ENCODE data around the gene ERICH2. TPM values are rescaled to one million over a fixed set of nuclear protein-coding genes. Genes with fewer than 3 reads are reported as not detected.

ERICH2 gene
- total and polyA plus RNA-seq, 2 donors (not counting 3 experiments of a cell fraction or from before 2014, with no cell fraction given), result not detected

DNA sequence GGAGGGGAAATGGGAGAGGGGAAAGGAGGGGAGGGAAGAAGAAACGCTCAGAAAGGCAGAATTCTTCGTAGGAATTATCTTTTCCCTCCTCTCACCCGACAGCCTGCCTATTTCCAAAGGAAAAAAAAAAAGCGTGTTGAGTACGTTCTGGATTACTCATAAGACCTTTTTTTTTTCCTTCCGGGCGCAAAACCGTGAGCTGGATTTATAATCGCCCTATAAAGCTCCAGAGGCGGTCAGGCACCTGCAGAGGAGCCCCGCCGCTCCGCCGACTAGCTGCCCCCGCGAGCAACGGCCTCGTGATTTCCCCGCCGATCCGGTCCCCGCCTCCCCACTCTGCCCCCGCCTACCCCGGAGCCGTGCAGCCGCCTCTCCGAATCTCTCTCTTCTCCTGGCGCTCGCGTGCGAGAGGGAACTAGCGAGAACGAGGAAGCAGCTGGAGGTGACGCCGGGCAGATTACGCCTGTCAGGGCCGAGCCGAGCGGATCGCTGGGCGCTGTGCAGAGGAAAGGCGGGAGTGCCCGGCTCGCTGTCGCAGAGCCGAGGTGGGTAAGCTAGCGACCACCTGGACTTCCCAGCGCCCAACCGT lies 46.4 kb downstream of the ERICH2 start, which contains the start of gene GAD1:
TSS of gene GAD1 (plus strand) at position 384 of the 589 bp plus-strand sequence. CDS start 1,705 bp downstream, outside the sequence.
- peak within 1 kb of the TSS; percentile 77 for H3K4me2 ChIP-seq (ENCODE audit: insufficient read depth, low read length)
- H3K4me1 ChIP-seq (ENCODE audit: control insufficient read depth, extremely low read depth, insufficient read depth, low read length), result peaks cover 16% of the 10 kb centered on the region
- intact Hi-C loops (cut with micrococcal nuclease), result loop anchor here (1.0 to 2.0 kb wide), 4 partner anchors 57 to 492 kb away; partner anchors contain the start of gene SP5
- no peak within 1 kb of the TSS for H3K27ac ChIP-seq (ENCODE audit: insufficient read depth, low read depth, low read length)
- H3K36me3 ChIP-seq (ENCODE audit: control insufficient read depth in 2 of 2, extremely low read depth in 1 of 2, insufficient read depth in 2 of 2, low read length in 2 of 2), result no peaks in the 10 kb centered on the region
- DNase-seq (ENCODE audit: low read depth, low spot score) (peak; percentile 63), FAIRE-seq (peak; percentile 47)
- peak within 1 kb of the TSS; percentile 34 for H2AFZ ChIP-seq (ENCODE audit: low read depth, low read length)
- no peaks in the 10 kb centered on the region for H3K79me2 ChIP-seq (ENCODE audit: control insufficient read depth, insufficient read depth, low read length)
- H3K4me3 ChIP-seq (replicated peaks in 1 of 3; ENCODE audit: insufficient read depth in 1 of 3, low read depth in 1 of 3, low read length in 3 of 3), result peak within 1 kb of the TSS in 2 of 3 experiments; percentile 31 to 64
- peak within 1 kb of the TSS; percentile 28 for H3K9ac ChIP-seq (replicated peaks; ENCODE audit: extremely low read depth, insufficient read depth, low read length)
- no peaks in the 10 kb centered on the region for H4K20me1 ChIP-seq (replicated peaks; ENCODE audit: control insufficient read depth, extremely low read depth, insufficient read depth, low read length)
- H3K27me3 ChIP-seq (ENCODE audit: control insufficient read depth in 2 of 2, insufficient read depth in 2 of 2, low read length in 2 of 2), result peaks cover 69 to 79% of the 10 kb centered on the region in 2 experiments
- dilution Hi-C loops (cut with MboI; ENCODE audit: extremely low pct_ligation_motif_present, low sequenced_read_pairs), result no loop called here
- no peak for TF ChIP-seq MAX (IDR thresholded peaks at IDR 0.05; ENCODE audit: insufficient read depth, insufficient read length)
- no peak for TF ChIP-seq POLR2A (IDR thresholded peaks at IDR 0.05; ENCODE audit: low read depth, low read length)
- peak; percentile 27 for TF ChIP-seq FOS (IDR thresholded peaks at IDR 0.05; ENCODE audit: borderline replicate concordance, insufficient read depth, low read length)
- no peaks in the 10 kb centered on the region for H3K9me3 ChIP-seq (replicated peaks; ENCODE audit: control insufficient read depth, insufficient read depth, low read length)
- H3K9me1 ChIP-seq (replicated peaks; ENCODE audit: control insufficient read depth, extremely low read depth, insufficient read depth, low read length), result no peaks in the 10 kb centered on the region
- POLR2A ChIA-PET, result no interaction called here
- CTCF ChIA-PET, result interaction anchor here (0.6 to 7.7 kb wide), 12 partner anchors 57 to 1364 kb away, joined by 3 to 118 read pairs (median 11); no protein-coding TSS in a partner anchor
- BruUV-seq (replicated peaks), result no TSS peak

- Histone ChIP-seq H4K20me1 (replicated peaks; ENCODE audit: control insufficient read depth, extremely low read depth, insufficient read depth, low read length) (no peaks in the 10 kb centered on the region), H3K9me1 (replicated peaks; ENCODE audit: control insufficient read depth, extremely low read depth, insufficient read depth, low read length) (no peaks in the 10 kb centered on the region), H3K9ac (replicated peaks; ENCODE audit: extremely low read depth, insufficient read depth, low read length) (peak overlapping the region; percentile 28), H3K27ac (ENCODE audit: insufficient read depth, low read depth, low read length) (no peak overlapping the region), H3K4me1 (ENCODE audit: control insufficient read depth, extremely low read depth, insufficient read depth, low read length) (peaks cover 16% of the 10 kb centered on the region), H3K4me2 (ENCODE audit: insufficient read depth, low read length) (peak overlapping the region; percentile 77), H3K79me2 (ENCODE audit: control insufficient read depth, insufficient read depth, low read length) (no peaks in the 10 kb centered on the region), H3K9me3 (replicated peaks; ENCODE audit: control insufficient read depth, insufficient read depth, low read length) (no peaks in the 10 kb centered on the region), H2AFZ (ENCODE audit: low read depth, low read length) (peak overlapping the region; percentile 34), H3K4me3 (replicated peaks in 1 of 3; ENCODE audit: insufficient read depth in 1 of 3, low read depth in 1 of 3, low read length in 3 of 3) (peak overlapping the region in 2 of 3 experiments; percentile 31 to 64), H3K36me3 (ENCODE audit: control insufficient read depth in 2 of 2, extremely low read depth in 1 of 2, insufficient read depth in 2 of 2, low read length in 2 of 2) (no peaks in the 10 kb centered on the region), H3K27me3 (ENCODE audit: control insufficient read depth in 2 of 2, insufficient read depth in 2 of 2, low read length in 2 of 2) (peaks cover 76 to 86% of the 10 kb centered on the region in 2 experiments)
- POLR2A ChIA-PET, result interaction anchor here (0.6 kb wide), 2 partner anchors 43 to 493 kb away, joined by 7 read pairs; no protein-coding TSS in a partner anchor
- intact Hi-C loops (cut with micrococcal nuclease) (loop anchor here (1.0 to 2.0 kb wide), 2 partner anchors 56 to 103 kb away; partner anchors contain the start of gene SP5), dilution Hi-C loops (cut with MboI; ENCODE audit: extremely low pct_ligation_motif_present, low sequenced_read_pairs) (no loop called here)
- no TSS peak for BruUV-seq (replicated peaks)
- DNase-seq (ENCODE audit: low read depth, low spot score), result peak; percentile 40
- TF ChIP-seq MAX (IDR thresholded peaks at IDR 0.05; ENCODE audit: insufficient read depth, insufficient read length), result no peak
- peak; percentile 91 for TF ChIP-seq EZH2 (IDR thresholded peaks at IDR 0.05; ENCODE audit: borderline replicate concordance, low read depth, low read length, severe bottlenecking)
- CTCF ChIA-PET, result interaction anchor here (0.6 to 7.7 kb wide), 11 partner anchors 56 to 1365 kb away, joined by 3 to 118 read pairs (median 13); no protein-coding TSS in a partner anchor
- no peak for FAIRE-seq
Measured at GRCh38 chr2:170817093-170818035, 47.2 kb downstream of the ERICH2 start.
